ENCODE results near the gene GIT2. TPM values are rescaled to one million over a fixed set of nuclear protein-coding genes. Genes with fewer than 3 reads are reported as not detected.

GIT2 gene
- total RNA-seq, 4 donors from 2014 or later, result 14.1 to 31.9 (median 21.0) TPM

DNA sequence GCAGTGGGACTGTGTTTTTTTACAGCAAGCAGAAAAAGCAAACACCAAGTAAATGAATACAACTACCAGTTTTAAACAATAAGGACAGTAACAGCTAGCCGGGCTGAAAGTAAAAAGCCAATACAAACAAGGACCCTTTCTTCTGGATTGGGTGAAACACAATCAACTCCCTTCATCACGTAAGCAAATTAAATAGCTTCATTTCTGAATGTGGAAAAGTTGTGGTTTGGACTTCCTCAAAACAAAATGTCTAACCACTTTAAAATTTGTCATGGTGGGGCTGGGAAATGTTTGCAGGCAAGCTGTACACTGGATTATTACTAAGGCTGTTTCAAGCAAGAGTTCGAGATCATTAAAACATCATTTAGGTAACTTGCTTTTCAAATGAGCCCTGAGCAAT lies 48.6 kb downstream of the GIT2 start:
- TF ChIP-seq POLR2A (IDR thresholded peaks at IDR 0.05), result no peak
- TF ChIP-seq, protein P1, sequence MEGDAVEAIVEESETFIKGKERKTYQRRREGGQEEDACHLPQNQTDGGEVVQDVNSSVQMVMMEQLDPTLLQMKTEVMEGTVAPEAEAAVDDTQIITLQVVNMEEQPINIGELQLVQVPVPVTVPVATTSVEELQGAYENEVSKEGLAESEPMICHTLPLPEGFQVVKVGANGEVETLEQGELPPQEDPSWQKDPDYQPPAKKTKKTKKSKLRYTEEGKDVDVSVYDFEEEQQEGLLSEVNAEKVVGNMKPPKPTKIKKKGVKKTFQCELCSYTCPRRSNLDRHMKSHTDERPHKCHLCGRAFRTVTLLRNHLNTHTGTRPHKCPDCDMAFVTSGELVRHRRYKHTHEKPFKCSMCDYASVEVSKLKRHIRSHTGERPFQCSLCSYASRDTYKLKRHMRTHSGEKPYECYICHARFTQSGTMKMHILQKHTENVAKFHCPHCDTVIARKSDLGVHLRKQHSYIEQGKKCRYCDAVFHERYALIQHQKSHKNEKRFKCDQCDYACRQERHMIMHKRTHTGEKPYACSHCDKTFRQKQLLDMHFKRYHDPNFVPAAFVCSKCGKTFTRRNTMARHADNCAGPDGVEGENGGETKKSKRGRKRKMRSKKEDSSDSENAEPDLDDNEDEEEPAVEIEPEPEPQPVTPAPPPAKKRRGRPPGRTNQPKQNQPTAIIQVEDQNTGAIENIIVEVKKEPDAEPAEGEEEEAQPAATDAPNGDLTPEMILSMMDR (IDR thresholded peaks at IDR 0.05), result no peak
- DNase-seq, result no peak
- 35 to 41% methylated on average over 3 of the region's 3 CpGs for WGBS, 2 donors
- Histone ChIP-seq H3K4me1 (peaks cover 6 to 51% (median 6%) of the 10 kb centered on the region in 3 donors), H3K27ac (peak overlapping the region in 3 of 4 donors; percentile 31 to 66 (median 61)), H3K9me3 (no peaks in the 10 kb centered on the region), H3K36me3 (peaks cover 14 to 87% (median 17%) of the 10 kb centered on the region in 3 donors), H3K27me3 (no peaks in the 10 kb centered on the region), H3K4me3 (no peak overlapping the region)
- intact Hi-C loops (cut with DNase I), result no loop called here

- Histone ChIP-seq H3K4me1 (peaks cover 6 to 51% (median 6%) of the 10 kb centered on the region in 3 donors), H3K4me3 (no peak overlapping the region), H3K36me3 (peaks cover 8 to 81% (median 14%) of the 10 kb centered on the region in 3 donors), H3K9me3 (no peaks in the 10 kb centered on the region), H3K27ac (peak overlapping the region in 3 of 4 donors; percentile 53 to 66 (median 61)), H3K27me3 (no peaks in the 10 kb centered on the region)
- TF ChIP-seq POLR2A (IDR thresholded peaks at IDR 0.05), result no peak
- TF ChIP-seq, protein P1 (IDR thresholded peaks at IDR 0.05), result no peak
- WGBS, 2 donors, result 92 to 93% methylated on average over 8 to 9 of the region's 9 CpGs
- no peak for DNase-seq
- intact Hi-C loops (cut with DNase I), result no loop called here
These were observed 49.3 kb downstream of the GIT2 start for GRCh38 chr12:109946913-109947312.

DNA sequence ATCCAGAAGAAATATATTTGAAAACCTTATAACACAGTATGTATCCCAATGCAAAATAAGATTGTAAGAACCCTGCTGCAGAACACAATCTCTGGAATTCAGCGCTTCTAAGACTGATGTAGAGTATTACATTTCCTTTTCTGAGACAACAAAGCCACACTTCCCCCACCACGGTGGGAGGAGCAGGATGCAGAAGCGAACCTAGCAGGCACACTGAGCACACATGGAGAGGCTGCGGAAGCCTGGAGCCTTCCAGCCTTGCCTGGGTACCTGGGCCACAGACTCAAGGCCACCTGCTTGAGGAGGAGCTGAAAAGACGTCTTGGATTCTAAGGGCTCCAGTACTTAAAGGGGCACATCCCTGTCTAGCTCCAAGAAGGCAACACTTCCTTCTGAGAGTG lies 49.7 kb downstream of the GIT2 start:
- DNase-seq, result no peak
- 48 to 62% methylated on average over 4 to 5 of the region's 5 CpGs for WGBS, 2 donors

DNA sequence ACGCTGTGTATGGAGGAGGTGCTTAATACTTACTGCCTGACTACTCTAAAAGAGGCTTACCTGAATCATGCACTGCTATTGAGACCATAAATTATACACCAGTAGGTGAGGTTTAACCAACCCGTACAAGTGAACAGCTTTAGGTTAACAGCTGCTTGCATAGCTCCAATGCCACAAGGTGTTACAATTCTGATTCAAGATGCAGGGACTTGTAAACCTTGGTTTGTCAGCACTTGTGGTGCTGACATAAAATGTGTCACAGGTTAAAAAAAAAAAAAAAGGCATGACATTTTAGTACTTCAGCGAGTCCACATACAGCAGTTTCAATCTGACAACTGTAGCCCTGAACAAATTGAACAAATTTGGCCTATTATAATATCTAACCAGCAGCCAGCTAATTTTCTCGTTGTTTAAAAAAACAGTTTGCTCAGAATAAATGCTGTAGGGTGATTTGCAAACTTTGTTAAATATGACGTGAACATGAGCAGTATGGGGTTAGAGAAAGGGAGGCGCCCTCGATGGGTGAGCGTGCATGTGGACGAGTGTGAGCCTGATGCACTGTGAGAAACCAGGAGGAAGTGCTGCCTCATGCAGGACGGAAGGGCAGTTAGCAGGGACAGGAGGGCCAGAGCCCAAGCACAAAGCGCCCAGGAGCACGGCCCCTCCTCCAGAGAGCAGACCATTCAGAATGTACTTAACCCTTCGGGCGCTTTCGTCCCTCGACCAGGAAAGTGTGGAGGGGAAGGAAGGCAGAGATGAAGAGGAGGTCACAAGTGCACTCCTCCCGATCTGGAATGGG lies 51.4 kb downstream of the GIT2 start:
- Histone ChIP-seq H3K9me3 (no peaks in the 10 kb centered on the region), H3K27ac (peak overlapping the region in 2 of 4 donors; percentile 12 to 21), H3K27me3 (no peaks in the 10 kb centered on the region), H3K4me3 (no peak overlapping the region), H3K4me1 (peaks cover 6 to 48% (median 6%) of the 10 kb centered on the region in 3 donors), H3K36me3 (peaks cover 0 to 60% (median 7%) of the 10 kb centered on the region in 3 donors)
- DNase-seq, result no peak
- WGBS, 2 donors, result 61 to 80% methylated on average over 17 of the region's 17 CpGs
- intact Hi-C loops (cut with DNase I), result no loop called here
- TF ChIP-seq, protein P1 (IDR thresholded peaks at IDR 0.05), result no peak
- no peak for TF ChIP-seq POLR2A (IDR thresholded peaks at IDR 0.05)

More for the DNA sequence above, 49.7 kb downstream of the GIT2 start:
- Histone ChIP-seq H3K36me3 (peaks cover 4 to 77% (median 14%) of the 10 kb centered on the region in 3 donors), H3K9me3 (no peaks in the 10 kb centered on the region), H3K4me1 (peaks cover 6 to 51% (median 6%) of the 10 kb centered on the region in 3 donors), H3K27me3 (no peaks in the 10 kb centered on the region), H3K27ac (peak overlapping the region in 3 of 4 donors; percentile 53 to 66 (median 61)), H3K4me3 (no peak overlapping the region)
- intact Hi-C loops (cut with DNase I), result no loop called here
- no peak for TF ChIP-seq POLR2A (IDR thresholded peaks at IDR 0.05)
- TF ChIP-seq, protein P1 (IDR thresholded peaks at IDR 0.05), result no peak

DNA sequence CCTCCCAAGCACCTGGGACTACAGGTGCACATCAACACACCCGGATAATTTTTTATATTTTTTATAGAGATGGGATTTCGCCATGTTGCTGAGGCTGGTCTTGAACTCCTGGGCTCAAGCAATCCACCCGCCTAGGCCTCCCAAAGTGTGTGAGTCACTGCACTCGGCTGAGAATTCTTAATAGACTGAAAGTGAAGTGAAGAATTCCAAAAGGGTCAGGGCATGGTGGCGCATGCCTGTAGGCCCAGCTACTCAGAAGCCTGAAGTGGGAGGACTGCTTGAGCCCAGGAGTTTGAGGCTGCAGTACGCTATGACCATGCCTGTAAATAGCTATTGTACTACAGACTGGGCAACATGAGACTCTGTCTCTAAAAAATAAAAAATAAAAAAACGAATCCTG lies 52.4 kb downstream of the GIT2 start:
- intact Hi-C loops (cut with DNase I), result no loop called here
- DNase-seq, result no peak
- Histone ChIP-seq H3K27me3 (no peaks in the 10 kb centered on the region), H3K9me3 (no peaks in the 10 kb centered on the region), H3K36me3 (peaks cover 3 to 56% (median 7%) of the 10 kb centered on the region in 3 donors), H3K4me1 (peaks cover 6 to 39% (median 6%) of the 10 kb centered on the region in 3 donors), H3K4me3 (no peak overlapping the region), H3K27ac (no peak overlapping the region)
- TF ChIP-seq, protein P1 (IDR thresholded peaks at IDR 0.05), result no peak
- TF ChIP-seq POLR2A (IDR thresholded peaks at IDR 0.05), result no peak
- WGBS, 2 donors, result 91 to 94% methylated on average over 5 to 7 of the region's 7 CpGs

Data from esophagus squamous epithelium (tissue), 5 donors.